HCT116 (cell line): Measurements from ENCODE around the gene PLA1A. TPM values are rescaled to one million over a fixed set of nuclear protein-coding genes. Genes with fewer than 3 reads are reported as not detected.

Source experiments
- ATAC-seq: fragments of 200-7000 bp; cut with Tn5 transposase; 2 replicates; pipeline ENCODE4 v1.9.1; 2020; ENCODE audit warnings: mild to moderate bottlenecking, moderate library complexity
- BruUV-seq: library from RNA; stranded (reverse); fragments of 400-500 nt; replicated peaks from 2 replicates; lab custom pipeline; 2021; lab: Mats Ljungman, UMichigan
- CTCF ChIA-PET: fragments of 300-600 bp; sonication (Branson Sonifier 250); formaldehyde crosslinking; loops from one replicate; lab custom pipeline; 2021; ENCODE audit warnings: antibody characterized with exemption; lab: Charles Lee
- POLR2A ChIA-PET: fragments of 300-600, 350-600 bp; sonication (Branson Sonifier 250); formaldehyde crosslinking; loops from one replicate; lab custom pipeline; 2021; ENCODE audit warnings: antibody characterized with exemption; lab: Charles Lee
- RAD21 ChIA-PET, 2 experiments: fragments of 300-600 bp; sonication (Branson Sonifier 250); formaldehyde crosslinking; loops; one replicate each; lab custom pipeline; 2023; ENCODE audit warnings: low total read pairs in 2 of 2; ENCODE audit not compliant: uncharacterized antibody in 2 of 2, unreplicated experiment in 2 of 2, low non-redundant PET in 1 of 2; lab: Charles Lee
- DNase-seq: peaks from one replicate; pipeline ENCODE4 v3.0.0-alpha.2; 2010; ENCODE audit warnings: low read depth, low spot score
- H2AFZ ChIP-seq: fragments of 200-600 bp; shearing (Covaris generic), sonication (generic); 2 replicates; pipeline ENCODE4 v1.6.1; 2017; ENCODE audit warnings: low read depth, mixed run types, mixed read lengths, antibody characterized with exemption, low read length; ENCODE audit not compliant: poor library complexity, severe bottlenecking
- H3K27ac ChIP-seq: 2 replicates; pipeline ENCODE4 v1.5.1; 2012; ENCODE audit warnings: low read depth, low read length
- H3K27me3 ChIP-seq: fragments of 200-600 bp; sonication (generic); 2 replicates; pipeline ENCODE4 v1.6.1; 2016; ENCODE audit warnings: mixed run types, low read length, mixed read lengths; ENCODE audit not compliant: insufficient read depth
- H3K36me3 ChIP-seq, 2 experiments: fragments of 200-500 bp in 1 of 2; fragments of 200-600 bp in 1 of 2; sonication (Bioruptor generic) in 1 of 2; sonication (generic) in 1 of 2; 2 replicates each; pipeline versions ENCODE4 v1.5.1 to v1.6.1; 2014 to 2016; ENCODE audit warnings: low read length in 2 of 2, inconsistent platforms in 1 of 2, mixed read lengths in 1 of 2, mixed run types in 1 of 2; ENCODE audit not compliant: insufficient read depth in 2 of 2, control insufficient read depth in 1 of 2
- H3K4me1 ChIP-seq, 2 experiments: fragments of 200-600 bp in 1 of 2; sonication (generic) in 1 of 2; 2 replicates each; pipeline versions ENCODE4 v1.5.1 to v1.6.1; 2012 to 2017; ENCODE audit warnings: low read length in 2 of 2, inconsistent platforms in 1 of 2, mild to moderate bottlenecking in 1 of 2, mixed read lengths in 1 of 2, mixed run types in 1 of 2, moderate library complexity in 1 of 2; ENCODE audit not compliant: insufficient read depth in 2 of 2, control insufficient read depth in 1 of 2
- H3K4me2 ChIP-seq: fragments of 200-600 bp; sonication (generic); 2 replicates; pipeline ENCODE4 v1.6.1; 2017; ENCODE audit warnings: mixed run types, low read length, mixed read lengths
- H3K4me3 ChIP-seq, 2 experiments: fragments of 200-600 bp in 1 of 2; sonication (generic) in 1 of 2; replicated peaks in 1 of 2; 2 replicates each; pipeline ENCODE4 v1.5.1; 2011 to 2016; ENCODE audit warnings: low read length in 2 of 2, control low read depth in 1 of 2, low read depth in 1 of 2, mild to moderate bottlenecking in 1 of 2, mixed read lengths in 1 of 2, mixed run types in 1 of 2
- H3K79me2 ChIP-seq: fragments of 200-600 bp; sonication (generic); 2 replicates; pipeline ENCODE4 v1.6.1; 2017; ENCODE audit warnings: mild to moderate bottlenecking, mixed run types, low read length, moderate library complexity, mixed read lengths; ENCODE audit not compliant: insufficient read depth
- H3K9ac ChIP-seq: fragments of 200-600 bp; sonication (generic); 2 replicates; pipeline ENCODE4 v1.6.1; 2016; ENCODE audit warnings: low read length, mixed read lengths
- H3K9me2 ChIP-seq: fragments of 200-600 bp; sonication (generic), shearing (Covaris generic); 2 replicates; pipeline ENCODE4 v1.6.1; 2017; ENCODE audit warnings: mixed run types, mild to moderate bottlenecking, moderate library complexity; ENCODE audit not compliant: insufficient read depth
- H3K9me3 ChIP-seq, 2 experiments: fragments of 200-500 bp in 1 of 2; fragments of 200-600 bp in 1 of 2; sonication (Bioruptor generic) in 1 of 2; sonication (generic) in 1 of 2; 2 replicates each; pipeline ENCODE4 v1.6.1; 2014 to 2017; ENCODE audit warnings: low read length in 2 of 2, mixed read lengths in 2 of 2, inconsistent platforms in 1 of 2, low read depth in 1 of 2, mild to moderate bottlenecking in 1 of 2, mixed run types in 1 of 2, moderate library complexity in 1 of 2; ENCODE audit not compliant: control insufficient read depth in 1 of 2, insufficient read depth in 1 of 2
- H4K20me1 ChIP-seq: fragments of 200-600 bp; sonication (generic), shearing (Covaris generic); 2 replicates; pipeline ENCODE4 v1.6.1; 2017; ENCODE audit warnings: mixed run types, mild to moderate bottlenecking, moderate library complexity; ENCODE audit not compliant: insufficient read depth
- CBX3 ChIP-seq: IDR thresholded peaks from 2 replicates; pipeline ENCODE4 v1.6.1; 2012; ENCODE audit warnings: low read depth
- EGR1 ChIP-seq: IDR thresholded peaks from 2 replicates; pipeline ENCODE4 v1.6.1; 2012; ENCODE audit warnings: low read depth
- EZH2 ChIP-seq: fragments of 200-600 bp; sonication (generic); IDR thresholded peaks from 2 replicates; pipeline ENCODE4 v1.6.1; 2017; ENCODE audit warnings: antibody characterized with exemption, mixed run types
- EZH2phosphoT487 ChIP-seq: fragments of 200-600 bp; IDR thresholded peaks from 2 replicates; pipeline ENCODE4 v1.6.1; 2018; ENCODE audit warnings: antibody characterized with exemption, borderline replicate concordance
- FOSL1 ChIP-seq: IDR thresholded peaks from 2 replicates; pipeline ENCODE4 v1.6.1; 2012; ENCODE audit warnings: low read depth
- JUND ChIP-seq: IDR thresholded peaks from 2 replicates; pipeline ENCODE4 v1.6.1; 2012
- POLR2AphosphoS5 ChIP-seq: IDR thresholded peaks from 2 replicates; pipeline ENCODE4 v1.6.1; 2011; ENCODE audit warnings: mild to moderate bottlenecking, low read depth, low read length, moderate library complexity
- SP1 ChIP-seq: IDR thresholded peaks from 2 replicates; pipeline ENCODE4 v1.6.1; 2012; ENCODE audit warnings: low read depth
- YY1 ChIP-seq: IDR thresholded peaks from 2 replicates; pipeline ENCODE4 v1.6.1; 2011; ENCODE audit warnings: low read length, low read depth, moderate library complexity, mild to moderate bottlenecking; ENCODE audit not compliant: insufficient replicate concordance; ENCODE audit errors: extremely low read depth
- intact Hi-C: fragments of 100-400 bp; cut with micrococcal nuclease; formaldehyde crosslinking; loops from 2 replicates; pipeline ENCODE4 v1.10.0; 2022
- total RNA-seq: library from RNA; stranded (reverse); gene quantifications from one replicate; pipeline ENCODE4 v1.2.1, GENCODE V29; 2021; ENCODE audit not compliant: unreplicated experiment
- TF ChIP-seq, protein P1 (sequence below): IDR thresholded peaks from 2 replicates; pipeline ENCODE4 v1.6.1; 2011; ENCODE audit warnings: mild to moderate bottlenecking, low read length, moderate library complexity; ENCODE audit not compliant: insufficient replicate concordance; ENCODE audit errors: extremely low read depth

Gene PLA1A
- total RNA-seq, 1 experiment from 2014 or later: not detected

DNA sequence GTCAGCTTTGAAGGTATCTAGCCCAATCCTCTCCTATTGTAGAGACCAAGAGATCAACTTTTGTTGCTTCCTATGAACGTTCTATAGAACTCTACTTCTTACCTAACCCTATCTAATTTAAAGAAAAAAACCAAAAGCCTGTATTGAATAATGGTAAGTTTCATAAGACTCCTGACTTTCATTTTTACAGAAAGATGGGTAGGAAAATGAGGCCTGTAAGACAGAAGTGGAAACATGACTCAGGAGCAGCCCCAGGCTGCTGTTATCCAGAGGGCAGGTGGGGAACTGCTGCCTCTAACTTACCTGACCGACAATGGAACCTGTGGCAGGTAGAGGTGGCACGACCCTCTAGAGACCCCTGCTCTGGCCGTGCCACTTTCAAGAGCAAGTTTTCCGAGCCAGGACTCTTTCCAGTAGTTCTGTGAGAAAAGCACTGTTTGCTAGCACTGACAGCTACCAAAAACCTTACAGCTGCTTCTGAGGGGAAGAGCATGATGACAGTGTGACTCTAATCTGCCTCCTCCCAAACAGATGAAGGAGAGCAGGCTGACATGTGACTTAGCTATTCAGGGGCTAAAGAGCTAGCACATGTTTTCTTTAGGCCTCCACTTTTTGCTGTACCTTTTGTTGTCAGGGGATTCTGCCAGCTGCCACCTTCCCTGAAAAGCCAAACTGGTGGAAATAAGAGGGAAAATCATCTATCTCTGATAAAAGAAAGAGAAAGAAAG is 45.2 kb downstream of the PLA1A start:
- intact Hi-C loops: no loop called here
- ChIA-PET POLR2A (no interaction called here), CTCF (interaction anchor here (2.1 kb wide), 1 partner anchor 42 kb away, joined by 5 read pairs; no protein-coding TSS in a partner anchor), RAD21 (no interaction called here)
- BruUV-seq: no TSS peak
- TF ChIP-seq EGR1: no peak
- TF ChIP-seq EZH2phosphoT487: no peak
- no peak for TF ChIP-seq POLR2AphosphoS5
- no peak for TF ChIP-seq YY1
- Histone ChIP-seq H3K9me3 (no peaks in the 10 kb centered on the region), H3K36me3 (no peaks in the 10 kb centered on the region), H3K27me3 (no peaks in the 10 kb centered on the region), H3K4me3 (peak overlapping the region in 1 of 2 experiments; percentile 18; a peak in 1 of 4 replicates), H3K9me2 (no peaks in the 10 kb centered on the region), H4K20me1 (no peaks in the 10 kb centered on the region), H3K9ac (peak overlapping the region; percentile 10; the same call in 1 of the 2 replicates), H2AFZ (peak overlapping the region; percentile 3), H3K79me2 (no peaks in the 10 kb centered on the region), H3K4me1 (peaks cover 0 to 35% of the 10 kb centered on the region in 2 experiments; a peak in 2 of 4 replicates), H3K27ac (no peak overlapping the region), H3K4me2 (peak overlapping the region; percentile 58)
- ATAC-seq (peak; percentile 45; the same call in 1 of the 2 replicates), DNase-seq (no peak)

DNA sequence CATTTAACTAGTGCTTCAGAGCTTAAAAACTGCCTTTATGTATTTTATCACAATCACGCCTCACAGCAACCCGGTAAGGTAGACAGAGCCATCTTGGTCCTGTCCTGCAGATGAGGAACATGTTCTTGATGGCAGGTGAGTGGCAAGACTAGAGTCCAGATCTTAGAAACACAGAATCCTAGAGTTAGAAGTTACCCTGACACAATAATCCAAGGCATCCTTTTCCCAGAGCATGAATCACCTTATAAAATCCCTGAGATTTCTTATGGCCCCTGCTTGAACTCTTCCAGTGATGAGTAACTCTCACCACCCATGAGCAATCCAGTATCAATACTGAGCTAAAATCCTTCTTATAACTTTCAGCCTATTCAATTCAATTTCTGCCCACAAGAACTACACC is 45.8 kb downstream of the PLA1A start:
- DNase-seq (peak; percentile 41), ATAC-seq (peak; percentile 85)
- Histone ChIP-seq H3K79me2 (no peaks in the 10 kb centered on the region), H3K27ac (no peak overlapping the region), H4K20me1 (no peaks in the 10 kb centered on the region), H3K36me3 (no peaks in the 10 kb centered on the region), H3K27me3 (no peaks in the 10 kb centered on the region), H2AFZ (peak overlapping the region; percentile 3), H3K9ac (peak overlapping the region; percentile 10; the same call in 1 of the 2 replicates), H3K9me2 (no peaks in the 10 kb centered on the region), H3K9me3 (no peaks in the 10 kb centered on the region), H3K4me3 (peak overlapping the region in 1 of 2 experiments; percentile 18; a peak in 1 of 4 replicates), H3K4me1 (peaks cover 0 to 30% of the 10 kb centered on the region in 2 experiments; a peak in 2 of 4 replicates), H3K4me2 (peak overlapping the region; percentile 58)
- ChIA-PET CTCF (interaction anchor here (2.1 kb wide), 1 partner anchor 43 kb away, joined by 5 read pairs; no protein-coding TSS in a partner anchor), RAD21 (no interaction called here), POLR2A (no interaction called here)
- intact Hi-C loops: no loop called here
- TF ChIP-seq POLR2AphosphoS5: no peak
- peak; percentile 58 for TF ChIP-seq JUND
- TF ChIP-seq, protein P1, sequence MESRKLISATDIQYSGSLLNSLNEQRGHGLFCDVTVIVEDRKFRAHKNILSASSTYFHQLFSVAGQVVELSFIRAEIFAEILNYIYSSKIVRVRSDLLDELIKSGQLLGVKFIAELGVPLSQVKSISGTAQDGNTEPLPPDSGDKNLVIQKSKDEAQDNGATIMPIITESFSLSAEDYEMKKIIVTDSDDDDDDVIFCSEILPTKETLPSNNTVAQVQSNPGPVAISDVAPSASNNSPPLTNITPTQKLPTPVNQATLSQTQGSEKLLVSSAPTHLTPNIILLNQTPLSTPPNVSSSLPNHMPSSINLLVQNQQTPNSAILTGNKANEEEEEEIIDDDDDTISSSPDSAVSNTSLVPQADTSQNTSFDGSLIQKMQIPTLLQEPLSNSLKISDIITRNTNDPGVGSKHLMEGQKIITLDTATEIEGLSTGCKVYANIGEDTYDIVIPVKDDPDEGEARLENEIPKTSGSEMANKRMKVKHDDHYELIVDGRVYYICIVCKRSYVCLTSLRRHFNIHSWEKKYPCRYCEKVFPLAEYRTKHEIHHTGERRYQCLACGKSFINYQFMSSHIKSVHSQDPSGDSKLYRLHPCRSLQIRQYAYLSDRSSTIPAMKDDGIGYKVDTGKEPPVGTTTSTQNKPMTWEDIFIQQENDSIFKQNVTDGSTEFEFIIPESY: no peak
- peak; percentile 73 for TF ChIP-seq FOSL1
- peak; percentile 43; the same call in 1 of the 2 replicates for TF ChIP-seq SP1
- TF ChIP-seq EZH2: no peak
- no peak for TF ChIP-seq CBX3
- no TSS peak for BruUV-seq
